ENCODE measurements around the gene SLC25A25. TPM values are rescaled to one million over a fixed set of nuclear protein-coding genes. Genes with fewer than 3 reads are reported as not detected.
"Not testable (repeated sequence)": the region's sequence is repeated elsewhere in the genome, so short reads cannot be mapped to it uniquely, and the experiment has no call there.

SLC25A25 gene
- polyA plus RNA-seq, 4 donors = 13.6 to 15.0 (median 14.4) TPM

GRCh38 chr9:128107468-128108268 lies 39.6 kb downstream of the SLC25A25 start:
- DNase-seq (ENCODE audit: low read depth in 4 of 4, low spot score in 3 of 4) = no peak

- no peak for DNase-seq (ENCODE audit: low read depth in 4 of 4, low spot score in 3 of 4)
These were observed 40.4 kb downstream of the SLC25A25 start for GRCh38 chr9:128108269-128109049.

- DNase-seq (ENCODE audit: low read depth in 4 of 4, low spot score in 3 of 4) = no peak
These were observed 41.1 kb downstream of the SLC25A25 start for GRCh38 chr9:128109050-128109709.

GRCh38 chr9:128111726-128112125 lies 43.7 kb downstream of the SLC25A25 start:
- DNase-seq (ENCODE audit: low read depth in 4 of 4, low spot score in 3 of 4) = not testable (repeated sequence)

- no peak for DNase-seq (ENCODE audit: low read depth in 4 of 4, low spot score in 3 of 4)
These were observed 45.7 kb downstream of the SLC25A25 start for GRCh38 chr9:128113526-128114325.

- DNase-seq (ENCODE audit: low read depth in 4 of 4, low spot score in 3 of 4) = no peak
These were observed 46.5 kb downstream of the SLC25A25 start for GRCh38 chr9:128114326-128115186.

- DNase-seq (ENCODE audit: low read depth in 4 of 4, low spot score in 3 of 4) = no peak
These were observed 47.4 kb downstream of the SLC25A25 start for GRCh38 chr9:128115187-128116103.

- DNase-seq (ENCODE audit: low read depth in 4 of 4, low spot score in 3 of 4) = no peak
These were observed 48.4 kb downstream of the SLC25A25 start for GRCh38 chr9:128116104-128117083.

- peak; percentile 78 to 89 (median 80) for DNase-seq (ENCODE audit: low read depth in 4 of 4, low spot score in 3 of 4)
These were observed 49.8 kb downstream of the SLC25A25 start for GRCh38 chr9:128117613-128118471.

GRCh38 chr9:128118472-128118857 lies 50.4 kb downstream of the SLC25A25 start:
- DNase-seq (ENCODE audit: low read depth in 4 of 4, low spot score in 3 of 4) = no peak

GRCh38 chr9:128118971-128119665 lies 51.1 kb downstream of the SLC25A25 start:
- no peak for DNase-seq (ENCODE audit: low read depth in 4 of 4, low spot score in 3 of 4)

- no peak for DNase-seq (ENCODE audit: low read depth in 4 of 4, low spot score in 3 of 4)
These were observed 52.2 kb downstream of the SLC25A25 start for GRCh38 chr9:128120061-128120740.

- DNase-seq (ENCODE audit: low read depth in 4 of 4, low spot score in 3 of 4) = no peak
These were observed 52.9 kb downstream of the SLC25A25 start for GRCh38 chr9:128120741-128121465.

- DNase-seq (ENCODE audit: low read depth in 4 of 4, low spot score in 3 of 4) = no peak
These were observed 53.4 kb downstream of the SLC25A25 start for GRCh38 chr9:128121466-128121810.
